Measurements from ENCODE around the gene PRKRIP1.

DNA sequence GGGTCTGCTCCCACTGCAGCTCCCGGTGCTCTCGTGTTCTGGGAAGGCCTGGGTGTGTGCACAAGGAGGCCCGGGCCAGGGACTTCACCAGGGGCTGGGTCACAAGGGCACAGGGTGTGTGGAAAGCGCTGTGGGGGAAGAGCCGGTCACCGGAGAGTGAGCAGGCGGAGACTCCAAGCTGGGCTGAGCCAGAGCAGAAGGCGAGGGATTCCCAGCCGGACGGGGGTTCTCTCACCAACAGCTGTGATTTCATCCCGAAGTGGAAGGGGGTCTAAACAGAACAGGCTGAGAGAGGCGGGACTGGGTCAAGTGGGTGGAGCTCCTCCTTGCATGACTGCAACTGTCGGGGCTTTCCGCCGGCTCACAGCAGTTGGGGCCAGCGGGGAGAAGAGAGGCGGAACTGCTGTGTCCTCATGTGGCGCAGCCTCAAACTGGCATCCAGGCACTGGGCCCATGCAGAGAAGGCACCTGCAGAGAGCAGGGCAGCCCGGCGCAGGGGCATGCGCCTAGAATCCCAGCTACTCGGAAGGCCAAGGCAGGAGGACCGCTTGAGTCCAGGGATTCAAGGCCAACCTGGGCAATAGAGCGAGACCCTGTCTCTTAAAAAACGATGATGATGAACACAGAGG, 29.6 kb downstream of the PRKRIP1 start:
- TF ChIP-seq, protein P1, sequence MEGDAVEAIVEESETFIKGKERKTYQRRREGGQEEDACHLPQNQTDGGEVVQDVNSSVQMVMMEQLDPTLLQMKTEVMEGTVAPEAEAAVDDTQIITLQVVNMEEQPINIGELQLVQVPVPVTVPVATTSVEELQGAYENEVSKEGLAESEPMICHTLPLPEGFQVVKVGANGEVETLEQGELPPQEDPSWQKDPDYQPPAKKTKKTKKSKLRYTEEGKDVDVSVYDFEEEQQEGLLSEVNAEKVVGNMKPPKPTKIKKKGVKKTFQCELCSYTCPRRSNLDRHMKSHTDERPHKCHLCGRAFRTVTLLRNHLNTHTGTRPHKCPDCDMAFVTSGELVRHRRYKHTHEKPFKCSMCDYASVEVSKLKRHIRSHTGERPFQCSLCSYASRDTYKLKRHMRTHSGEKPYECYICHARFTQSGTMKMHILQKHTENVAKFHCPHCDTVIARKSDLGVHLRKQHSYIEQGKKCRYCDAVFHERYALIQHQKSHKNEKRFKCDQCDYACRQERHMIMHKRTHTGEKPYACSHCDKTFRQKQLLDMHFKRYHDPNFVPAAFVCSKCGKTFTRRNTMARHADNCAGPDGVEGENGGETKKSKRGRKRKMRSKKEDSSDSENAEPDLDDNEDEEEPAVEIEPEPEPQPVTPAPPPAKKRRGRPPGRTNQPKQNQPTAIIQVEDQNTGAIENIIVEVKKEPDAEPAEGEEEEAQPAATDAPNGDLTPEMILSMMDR (IDR thresholded peaks at IDR 0.05), result no peak
- no peak for TF ChIP-seq EP300 (IDR thresholded peaks at IDR 0.05)
- peak in 1 of 4 donors; percentile 75 for TF ChIP-seq POLR2A (IDR thresholded peaks at IDR 0.05)
